Measurements from ENCODE around the gene LINGO4.

GRCh38 chr1:151760597-151761385, 44.4 kb downstream of the LINGO4 start:
- no peak for TF ChIP-seq EZH2 (IDR thresholded peaks at IDR 0.05; ENCODE audit: borderline replicate concordance, low read depth, low read length, poor library complexity, severe bottlenecking)
- TF ChIP-seq CTCF (conservative IDR thresholded peaks at IDR 0.05; ENCODE audit: low read depth, low read length): no peak
